ENCODE results near the gene ITSN1.

Gene ITSN1

GRCh38 chr21:33840771-33841170 is 198.5 kb downstream of the ITSN1 start:
- no peak for DNase-seq
- no peak for ATAC-seq

GRCh38 chr21:33841561-33841960 is 199.3 kb downstream of the ITSN1 start:
- no peak for DNase-seq
- no peak for ATAC-seq

DNA sequence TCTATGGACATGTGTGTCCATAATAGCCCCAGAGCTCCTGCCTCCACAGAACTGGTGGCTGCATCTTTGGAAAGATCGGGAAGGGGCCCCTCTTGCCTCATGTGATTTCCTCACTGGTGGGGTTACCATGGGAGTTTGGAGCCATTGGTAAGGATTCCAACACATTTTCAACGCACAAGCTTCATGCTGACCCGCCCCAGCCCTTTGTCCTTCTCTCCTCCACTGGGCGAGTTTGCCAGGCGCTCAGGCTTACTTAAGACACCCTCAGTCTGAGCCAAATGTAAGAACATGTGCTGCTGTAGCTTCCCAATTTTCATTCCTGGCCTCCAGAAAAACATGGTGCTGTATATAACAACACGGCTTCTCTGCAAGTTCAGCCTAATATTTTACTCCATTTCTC is 200.9 kb downstream of the ITSN1 start:
- ATAC-seq (no peak), DNase-seq (no peak)

DNA sequence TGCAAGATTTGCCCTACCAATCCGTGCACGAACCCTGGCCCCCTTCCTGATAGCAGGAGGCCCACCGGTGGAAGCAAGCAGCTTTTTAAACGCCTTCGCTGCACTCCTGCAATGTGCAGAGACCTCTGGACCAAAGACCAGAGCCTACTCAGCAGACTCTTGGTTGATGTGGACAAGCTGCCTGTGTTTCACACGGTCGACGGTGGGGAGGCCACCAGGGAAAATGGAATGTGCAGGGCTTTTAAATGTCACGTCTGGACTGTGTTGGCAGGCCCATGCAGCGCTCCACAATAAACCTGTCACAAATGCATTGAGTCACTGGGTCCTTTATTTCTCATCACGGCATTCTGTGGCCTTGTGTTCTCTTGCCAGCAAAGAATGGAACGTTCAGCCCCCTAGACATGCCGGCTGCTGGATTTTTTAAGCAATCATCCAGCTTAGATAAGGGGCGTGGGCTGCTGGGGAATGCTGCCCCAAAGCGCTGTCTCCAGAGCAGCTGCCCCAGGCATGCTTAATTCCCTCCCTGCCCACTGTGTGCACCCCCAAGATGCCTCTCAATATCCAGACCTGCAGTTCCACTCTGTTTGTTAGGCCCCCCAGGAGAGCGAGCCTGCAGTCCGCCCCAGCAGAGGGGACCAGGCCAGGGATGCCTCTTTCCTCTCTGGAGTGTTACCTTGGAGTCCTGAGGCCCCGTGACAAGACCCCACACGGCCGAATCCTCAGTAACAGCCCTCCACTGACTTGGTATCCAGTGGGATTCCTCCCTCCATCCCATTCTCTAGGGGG is 202.0 kb downstream of the ITSN1 start:
- DNase-seq (no peak), ATAC-seq (no peak)

DNA sequence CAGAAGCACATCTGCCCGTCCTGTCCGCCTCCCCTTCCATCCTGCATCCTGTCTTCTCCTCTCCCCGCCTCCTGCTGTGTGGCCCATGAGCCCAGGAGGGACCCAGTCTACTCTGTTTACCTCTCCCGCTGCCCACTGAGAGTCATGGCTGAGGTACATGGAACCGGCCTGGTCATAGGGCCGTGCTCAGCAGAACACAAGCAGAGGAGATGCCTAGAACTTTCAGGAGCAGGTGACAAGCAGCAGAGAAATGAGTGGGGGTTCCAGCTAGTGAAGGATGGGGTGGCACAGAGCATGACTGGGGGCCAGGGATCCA is 202.5 kb downstream of the ITSN1 start:
- DNase-seq (no peak), ATAC-seq (no peak)

DNA sequence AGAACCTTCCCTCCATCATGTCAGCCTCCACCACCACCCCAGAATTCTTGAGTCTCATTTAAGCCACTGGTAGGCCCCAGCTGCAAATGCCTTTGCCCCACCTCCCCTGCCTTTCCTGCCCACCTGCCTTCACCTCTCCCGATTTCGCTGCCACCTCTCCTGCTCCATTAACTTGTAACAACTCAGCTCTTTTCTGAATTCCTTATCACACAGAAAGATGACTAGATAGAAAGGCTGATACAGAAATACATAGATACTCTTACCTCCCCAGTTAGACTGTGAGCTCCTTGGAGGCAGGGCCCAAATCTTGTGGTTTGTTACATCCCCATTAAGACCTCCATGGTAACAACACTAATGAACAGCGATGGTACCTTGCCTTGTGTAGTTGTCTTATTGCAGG is 203.8 kb downstream of the ITSN1 start:
- no peak for DNase-seq
- ATAC-seq: no peak

DNA sequence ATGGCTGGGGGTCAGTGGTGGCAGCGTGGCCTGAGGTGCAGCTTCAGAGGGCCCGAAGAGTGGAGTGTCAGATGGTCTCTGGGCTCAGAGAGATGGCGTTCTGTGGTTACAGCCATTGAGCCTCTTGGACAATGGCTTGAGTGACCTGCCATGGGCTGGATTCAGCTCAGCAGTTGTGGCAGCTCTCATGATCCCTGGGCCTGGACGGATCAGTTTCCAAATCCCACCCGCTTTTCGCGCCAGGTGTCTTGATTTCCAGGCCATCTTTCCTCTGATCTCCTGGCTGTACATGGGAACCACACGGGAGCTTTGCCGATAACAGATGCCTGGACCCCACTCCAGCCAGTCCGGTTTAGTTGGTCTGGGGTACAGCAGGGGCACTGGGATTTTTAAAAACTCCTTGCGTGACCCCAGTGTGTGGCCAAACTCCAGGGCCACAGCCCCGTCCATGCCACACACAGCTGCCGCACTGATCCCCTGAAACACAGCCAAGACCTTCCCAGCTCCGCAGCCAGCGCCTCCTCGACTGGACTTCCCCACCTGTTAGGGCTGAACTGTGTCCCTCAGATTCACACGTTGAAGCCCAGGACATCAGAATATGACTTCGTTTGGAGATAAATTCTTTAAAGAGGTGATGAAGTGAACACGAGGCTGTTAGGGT is 205.4 kb downstream of the ITSN1 start:
- DNase-seq: no peak
- ATAC-seq: no peak

DNA sequence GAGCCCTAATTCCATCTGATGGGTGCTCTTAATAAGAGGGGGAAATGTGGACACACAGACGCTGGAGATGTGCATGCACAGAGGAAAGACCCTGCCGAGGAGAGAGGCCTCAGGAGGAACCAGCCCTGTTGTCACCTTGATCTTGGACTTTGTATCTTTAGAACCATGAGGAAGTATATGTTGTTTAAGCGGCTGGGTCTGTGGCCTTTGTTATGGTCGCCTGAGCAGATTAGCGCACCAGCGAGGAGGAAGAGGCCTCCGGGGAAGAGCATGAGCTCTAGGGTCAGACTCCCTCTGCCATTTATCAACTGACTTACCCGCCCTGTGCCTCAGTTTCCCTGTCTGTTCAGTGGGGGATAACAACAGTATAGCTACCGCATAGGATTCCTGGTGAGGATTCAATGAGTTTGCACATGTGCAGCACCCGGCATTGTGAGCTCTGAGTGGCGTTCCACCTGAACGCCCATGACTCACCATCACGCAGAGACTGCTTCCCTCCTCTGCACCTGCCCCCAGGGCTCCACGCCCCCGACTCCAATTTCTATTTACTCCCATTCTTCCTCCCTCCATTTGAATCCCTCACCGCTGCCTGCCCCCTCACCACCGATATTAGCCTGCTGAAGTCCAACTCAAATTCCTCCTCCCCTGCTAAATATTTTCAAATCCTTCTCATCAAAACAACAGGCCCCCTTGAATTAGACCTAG is 206.1 kb downstream of the ITSN1 start:
- no peak for ATAC-seq

GRCh38 chr21:33849834-33850233 is 207.5 kb downstream of the ITSN1 start:
- DNase-seq: no peak
- no peak for ATAC-seq

More for the DNA sequence above, 206.1 kb downstream of the ITSN1 start:
- no peak for DNase-seq

DNA sequence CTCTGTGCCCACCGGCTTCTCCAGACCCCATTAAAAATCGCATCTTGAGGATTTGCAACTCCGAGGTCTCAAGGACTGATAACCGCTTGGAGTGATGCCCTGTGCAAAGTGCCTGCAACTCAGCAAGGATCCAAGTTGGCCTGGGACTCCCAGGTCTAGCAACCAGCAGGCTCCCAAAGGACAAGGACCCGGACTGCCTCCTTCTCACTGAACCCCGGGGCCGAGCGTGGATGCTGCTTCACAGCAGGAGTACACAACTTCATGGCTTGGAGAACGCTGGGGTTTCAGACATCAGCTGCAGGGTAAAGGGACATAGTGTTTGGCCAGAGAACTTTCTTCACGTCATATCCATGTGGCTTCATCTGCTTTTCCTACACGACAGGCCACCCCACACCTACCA is 208.1 kb downstream of the ITSN1 start:
- DNase-seq (no peak), ATAC-seq (no peak)

DNA sequence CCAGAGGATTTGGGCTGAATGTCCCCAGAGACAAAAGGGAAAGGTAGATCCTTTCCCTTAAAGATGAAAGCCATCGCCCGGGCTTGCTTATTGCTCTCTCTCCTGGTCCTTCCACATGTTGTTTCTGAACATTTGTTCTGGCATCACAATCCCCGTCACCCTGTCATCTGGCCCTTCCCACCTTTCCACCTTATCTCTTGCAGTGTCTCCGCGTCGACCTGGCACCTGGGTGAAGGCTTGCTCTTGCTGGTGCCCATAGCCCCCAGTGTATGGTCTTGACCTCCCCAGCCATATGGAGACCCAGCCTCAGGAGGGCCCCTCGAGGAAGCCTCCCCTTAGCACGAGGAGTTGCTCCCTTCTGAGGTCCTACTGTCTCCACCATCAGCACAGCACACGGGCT is 208.7 kb downstream of the ITSN1 start:
- ATAC-seq: no peak
- DNase-seq: no peak

DNA sequence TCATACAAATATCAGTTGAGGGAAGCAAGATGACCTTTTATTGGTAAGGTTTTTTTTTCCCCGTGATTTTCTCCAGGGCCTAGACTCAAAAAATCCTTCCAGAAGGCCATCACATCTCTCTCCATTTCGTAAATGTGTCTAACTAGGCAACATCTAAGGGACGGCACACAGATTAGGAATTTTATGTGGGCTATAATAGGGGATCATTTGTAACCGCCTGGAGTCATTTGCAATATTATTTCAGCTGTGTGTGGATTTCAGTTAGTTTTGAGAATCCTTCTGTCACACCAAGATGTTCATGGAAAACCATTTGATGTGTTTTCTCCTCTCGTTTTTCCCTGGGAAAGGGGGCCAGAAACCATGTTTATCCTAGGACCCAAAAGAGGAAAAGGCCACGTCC is 210.2 kb downstream of the ITSN1 start:
- ATAC-seq (no peak), DNase-seq (no peak)

GRCh38 chr21:33854604-33855003 is 212.3 kb downstream of the ITSN1 start:
- ATAC-seq (no peak), DNase-seq (no peak)

GRCh38 chr21:33855190-33855589 is 212.9 kb downstream of the ITSN1 start:
- no peak for DNase-seq
- ATAC-seq: no peak

DNA sequence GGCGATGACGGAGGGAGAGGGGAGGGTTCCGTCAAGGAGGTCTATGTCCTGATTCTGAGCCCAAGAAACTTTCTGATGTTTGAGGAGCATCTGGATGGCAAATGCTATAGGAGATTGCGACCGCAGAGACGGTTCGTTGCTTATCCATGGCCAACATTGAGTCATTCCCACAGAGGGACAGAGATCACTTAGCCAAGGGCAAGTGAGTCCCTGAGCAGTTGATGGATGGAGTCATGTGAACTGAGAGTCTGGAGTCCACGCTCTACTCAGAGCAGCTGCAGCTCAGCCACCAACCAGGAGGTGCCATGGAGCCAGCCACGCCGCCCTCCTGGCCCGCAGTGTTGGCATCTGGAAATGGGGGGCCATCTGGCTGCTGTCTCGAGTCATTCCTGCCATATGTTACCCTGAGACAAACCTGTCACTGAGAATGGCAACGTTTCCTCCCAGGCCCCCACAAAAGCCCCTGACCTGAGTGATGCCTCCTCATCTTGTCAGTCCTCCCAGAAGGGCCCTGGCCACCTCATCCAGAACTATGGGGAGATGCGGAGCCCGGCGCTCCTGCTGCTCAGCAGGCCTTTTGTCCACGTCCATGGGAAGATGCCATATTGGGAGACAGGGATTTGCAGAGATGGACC is 214.7 kb downstream of the ITSN1 start:
- DNase-seq: no peak
- no peak for ATAC-seq

GRCh38 chr21:33857846-33858666 is 215.8 kb downstream of the ITSN1 start:
- ATAC-seq: no peak
- no peak for DNase-seq

DNA sequence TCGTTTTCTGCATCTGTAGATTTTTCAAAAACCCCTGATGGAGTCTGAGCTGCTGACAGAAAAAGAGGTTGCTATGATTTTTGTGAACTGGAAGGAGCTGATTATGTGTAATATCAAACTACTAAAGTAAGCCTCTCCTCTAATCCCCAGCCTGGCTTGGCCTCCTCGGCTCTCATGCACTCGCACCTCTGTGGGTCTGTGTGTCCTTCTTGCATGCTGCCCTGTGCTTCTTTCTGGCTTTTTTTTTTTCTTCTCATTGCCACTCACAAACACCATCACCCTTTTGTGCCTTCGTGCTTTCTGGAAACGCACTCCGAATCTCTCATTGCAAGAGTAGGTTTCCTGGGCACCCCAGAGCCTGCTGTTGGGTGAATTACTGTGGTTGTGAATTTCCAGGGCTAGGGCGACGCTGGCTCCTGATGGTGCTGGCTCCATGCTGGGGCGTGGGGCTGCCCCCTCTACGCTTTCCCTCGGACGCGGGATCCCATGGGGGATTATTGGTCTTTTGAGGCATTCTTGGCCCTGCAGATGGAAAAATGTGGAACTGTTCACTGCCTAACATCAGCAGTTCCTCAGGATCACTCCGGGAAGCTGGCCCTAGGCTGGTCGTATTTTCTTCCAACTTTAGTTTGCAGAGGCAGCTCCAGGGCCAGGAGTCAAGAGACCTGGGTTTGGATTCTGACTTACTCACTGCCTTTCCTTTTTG is 216.5 kb downstream of the ITSN1 start:
- ATAC-seq (no peak), DNase-seq (no peak)

DNA sequence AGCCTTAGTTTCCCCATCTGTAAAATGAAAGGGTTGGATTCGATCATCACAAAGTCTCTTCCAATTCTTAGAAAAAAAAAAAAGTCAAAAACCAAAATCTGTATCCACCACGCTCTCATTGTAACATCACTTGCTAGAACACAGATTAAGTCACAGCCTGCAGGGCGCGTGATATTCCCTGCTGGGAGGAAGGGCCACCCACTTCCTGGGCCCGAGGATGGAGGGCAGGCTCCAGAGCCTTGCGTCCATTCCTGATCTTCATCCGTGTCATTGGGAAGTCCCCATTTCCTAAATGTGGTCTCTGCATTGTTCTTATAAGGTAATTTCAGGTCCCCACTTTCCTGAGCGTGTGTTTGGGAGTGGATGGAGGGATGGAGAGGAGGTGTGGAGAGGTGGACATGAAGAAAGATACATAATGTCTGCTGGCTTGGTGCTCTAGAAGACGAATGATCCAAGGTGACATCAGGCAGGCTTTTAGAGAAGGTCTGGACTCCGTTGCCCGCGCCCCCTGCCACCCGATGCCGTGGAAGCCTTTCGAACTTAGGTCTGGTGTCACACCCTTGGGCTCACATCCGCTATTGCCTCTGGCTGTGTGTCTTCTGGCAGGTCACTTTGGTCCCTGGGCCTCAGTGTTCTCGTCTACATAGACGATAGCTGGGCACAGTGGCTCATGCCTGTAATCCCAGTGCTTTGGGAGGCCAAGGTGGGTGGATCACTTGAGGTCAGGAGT is 217.2 kb downstream of the ITSN1 start:
- DNase-seq: no peak
- ATAC-seq: no peak

- ATAC-seq (no peak), DNase-seq (no peak)
These were observed 218.1 kb downstream of the ITSN1 start for GRCh38 chr21:33860332-33860879.

DNA sequence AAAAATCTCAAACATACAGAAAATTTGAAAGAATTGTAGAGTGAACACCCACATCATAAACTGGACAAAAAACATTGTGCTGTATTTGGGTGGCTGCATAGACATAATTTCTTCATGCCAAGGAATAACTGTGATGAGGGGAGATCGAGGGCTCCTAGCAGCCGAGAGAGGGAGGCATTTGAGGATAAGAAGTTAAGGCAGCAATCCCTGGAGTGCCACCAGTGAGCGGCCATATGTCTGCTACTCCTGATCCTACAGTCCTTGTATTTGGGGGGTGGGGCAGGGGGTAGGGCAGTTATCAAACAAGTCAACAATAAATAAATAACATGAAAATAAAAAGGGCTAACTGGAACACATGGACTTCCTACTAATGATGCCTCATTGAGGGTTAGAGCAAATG is 218.8 kb downstream of the ITSN1 start:
- ATAC-seq (no peak), DNase-seq (no peak)
